Spleen (tissue), 7 donors: ENCODE measurements around the gene TBL3.

ENCODE experiments used
- POLR2A ChIP-seq, 3 donors: fragments of 450-650 bp; IDR thresholded peaks; one replicate each; pipeline ENCODE4 v1.5.1; 2017; ENCODE audit warnings: antibody characterized with exemption in 3 of 3, mild to moderate bottlenecking in 1 of 3
- TF ChIP-seq, protein P1 (sequence below), 11 experiments: fragments of 200-600 bp in 7 of 11; fragments of 450-650 bp in 4 of 11; sonication (generic) in 4 of 11; IDR thresholded peaks in 8 of 11; conservative IDR thresholded peaks in 3 of 11; 1 replicate in 7 of 11; 2 replicates in 4 of 11; pipeline versions ENCODE4 v1.4.0 to v1.8.0; 2016 to 2021; ENCODE audit warnings: antibody characterized with exemption in 11 of 11, inconsistent platforms in 4 of 11, mild to moderate bottlenecking in 1 of 11
- donor health status: DM: no; HTN: no; CAD: no; lungs with moderate emphysema.
- donor health status: DM: no; HTN: no; CAD: no.
- donor health status: DM: no; HTN: no; CAD: no.

DNA sequence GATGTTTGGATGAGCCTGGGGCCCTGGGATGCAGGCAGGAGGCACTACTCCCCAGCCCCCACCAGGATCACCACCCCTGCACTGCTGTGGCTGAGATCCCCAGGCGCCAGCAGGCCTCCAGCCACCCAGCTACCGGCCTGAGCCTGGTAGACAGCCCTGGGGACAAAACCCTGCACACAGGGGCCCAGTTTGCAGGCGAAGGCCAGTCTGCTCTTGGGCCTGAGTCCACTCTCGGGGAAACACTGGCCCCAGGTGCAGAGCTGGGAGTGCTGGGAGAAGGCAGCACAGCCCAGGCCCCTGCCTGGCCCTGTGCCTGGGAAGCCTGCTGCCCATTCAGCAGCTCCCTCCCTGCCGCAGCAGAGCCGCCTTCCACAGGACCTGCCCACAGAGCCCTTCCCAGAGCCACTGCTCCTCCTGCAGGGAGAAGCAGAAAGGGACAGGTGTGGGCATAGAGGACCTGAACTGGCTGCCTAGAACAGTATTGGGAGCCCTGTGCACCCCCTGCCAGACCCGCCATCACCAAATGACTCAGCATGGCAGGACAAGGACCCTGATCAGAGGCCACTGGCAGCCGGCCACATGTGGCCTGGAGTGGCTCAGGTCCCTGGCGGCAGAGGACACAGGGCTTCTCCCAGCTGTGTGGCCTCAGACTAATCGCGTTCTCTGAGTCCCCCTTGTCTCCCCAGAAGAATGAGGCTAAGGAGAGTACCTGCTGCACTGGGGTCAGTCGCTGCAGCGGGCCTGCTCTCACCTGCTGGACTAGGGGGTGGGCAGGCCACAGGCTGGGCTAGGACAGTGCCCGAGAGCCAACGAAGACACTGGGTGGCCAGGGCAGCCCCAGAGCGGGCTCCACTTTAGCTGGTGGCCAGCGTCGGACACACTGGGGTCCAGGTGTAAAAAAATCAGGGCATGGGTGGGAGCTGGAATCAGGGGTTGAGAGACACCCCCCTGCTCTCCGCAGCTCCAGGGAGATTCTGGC is 39.5 kb upstream of the TBL3 start:
- TF ChIP-seq, protein P1, sequence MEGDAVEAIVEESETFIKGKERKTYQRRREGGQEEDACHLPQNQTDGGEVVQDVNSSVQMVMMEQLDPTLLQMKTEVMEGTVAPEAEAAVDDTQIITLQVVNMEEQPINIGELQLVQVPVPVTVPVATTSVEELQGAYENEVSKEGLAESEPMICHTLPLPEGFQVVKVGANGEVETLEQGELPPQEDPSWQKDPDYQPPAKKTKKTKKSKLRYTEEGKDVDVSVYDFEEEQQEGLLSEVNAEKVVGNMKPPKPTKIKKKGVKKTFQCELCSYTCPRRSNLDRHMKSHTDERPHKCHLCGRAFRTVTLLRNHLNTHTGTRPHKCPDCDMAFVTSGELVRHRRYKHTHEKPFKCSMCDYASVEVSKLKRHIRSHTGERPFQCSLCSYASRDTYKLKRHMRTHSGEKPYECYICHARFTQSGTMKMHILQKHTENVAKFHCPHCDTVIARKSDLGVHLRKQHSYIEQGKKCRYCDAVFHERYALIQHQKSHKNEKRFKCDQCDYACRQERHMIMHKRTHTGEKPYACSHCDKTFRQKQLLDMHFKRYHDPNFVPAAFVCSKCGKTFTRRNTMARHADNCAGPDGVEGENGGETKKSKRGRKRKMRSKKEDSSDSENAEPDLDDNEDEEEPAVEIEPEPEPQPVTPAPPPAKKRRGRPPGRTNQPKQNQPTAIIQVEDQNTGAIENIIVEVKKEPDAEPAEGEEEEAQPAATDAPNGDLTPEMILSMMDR (IDR thresholded peaks at IDR 0.05 in 8 of 11, conservative IDR thresholded peaks at IDR 0.05 in 3 of 11) = no peak
- no peak for TF ChIP-seq POLR2A (IDR thresholded peaks at IDR 0.05)
